SU-DHL-6 (cell line): Measurements from ENCODE around the gene GGA1.
A peak's percentile ranks its signal among the peaks of the same experiment; 100 is the strongest.

Experiments used
- H2AFZ ChIP-seq: fragments of 200-600 bp; sonication (generic); 2 replicates; pipeline ENCODE4 v1.6.1; 2014; ENCODE audit warnings: low read depth, mild to moderate bottlenecking, moderate library complexity, mixed read lengths, antibody characterized with exemption, low read length; ENCODE audit not compliant: severe bottlenecking
- H3F3A ChIP-seq: fragments of 200-600 bp; shearing (Covaris generic); 2 replicates; pipeline ENCODE4 v1.6.0; 2016; ENCODE audit warnings: antibody characterized with exemption, mild to moderate bottlenecking; ENCODE audit not compliant: insufficient read depth
- H3K27ac ChIP-seq: fragments of 200-600 bp; sonication (generic); 2 replicates; pipeline ENCODE4 v1.5.1; 2016; ENCODE audit warnings: low read depth, mild to moderate bottlenecking, low read length, moderate library complexity, mixed read lengths
- H3K27me3 ChIP-seq: fragments of 200-600 bp; sonication (generic), shearing (Covaris generic); 2 replicates; pipeline ENCODE4 v1.6.0; 2014; ENCODE audit warnings: mild to moderate bottlenecking, low read length
- H3K36me3 ChIP-seq: fragments of 200-600 bp; sonication (generic); 2 replicates; pipeline ENCODE4 v1.6.1; 2014; ENCODE audit warnings: mild to moderate bottlenecking, low read length, mixed read lengths
- H3K4me2 ChIP-seq: fragments of 300-600, 200-600 bp; shearing (Covaris generic), sonication (generic); 2 replicates; pipeline ENCODE4 v1.6.0; 2014; ENCODE audit warnings: low read length, low read depth, mild to moderate bottlenecking; ENCODE audit not compliant: poor library complexity, severe bottlenecking
- H3K4me3 ChIP-seq: fragments of 200-600 bp; sonication (generic); 2 replicates; pipeline ENCODE4 v1.5.1; 2014; ENCODE audit warnings: antibody characterized with exemption, low read length, mild to moderate bottlenecking, mixed read lengths; ENCODE audit not compliant: insufficient read depth, poor library complexity, severe bottlenecking
- H3K79me2 ChIP-seq: fragments of 200-600 bp; sonication (generic); 2 replicates; pipeline ENCODE4 v1.6.1; 2014; ENCODE audit warnings: mild to moderate bottlenecking, low read length, moderate library complexity; ENCODE audit not compliant: insufficient read depth
- H3K9ac ChIP-seq: fragments of 200-600 bp; sonication (generic); 2 replicates; pipeline ENCODE4 v1.7.0; 2014; ENCODE audit warnings: mild to moderate bottlenecking, low read length
- H3K9me2 ChIP-seq: fragments of 200-600 bp; sonication (generic); replicated peaks from 2 replicates; pipeline ENCODE4 v1.6.1; 2014; ENCODE audit warnings: low read length; ENCODE audit not compliant: insufficient read depth
- H3K9me3 ChIP-seq: fragments of 200-600 bp; sonication (generic); 2 replicates; pipeline ENCODE4 v1.6.1; 2014; ENCODE audit warnings: low read length, mixed read lengths; ENCODE audit not compliant: insufficient read depth
- H4K20me1 ChIP-seq: fragments of 200-600 bp; sonication (generic); 2 replicates; pipeline ENCODE4 v1.6.1; 2014; ENCODE audit warnings: low read depth, mild to moderate bottlenecking, antibody characterized with exemption, low read length, moderate library complexity, mixed read lengths
- CTCF ChIP-seq: fragments of 200-600 bp; sonication (generic); IDR thresholded peaks from one replicate; pipeline ENCODE4 v1.5.1; 2017; ENCODE audit warnings: antibody characterized with exemption, mild to moderate bottlenecking, low read length, moderate library complexity; ENCODE audit not compliant: insufficient read depth, poor library complexity, severe bottlenecking
- EZH2phosphoT487 ChIP-seq: fragments of 200-600 bp; sonication (generic), shearing (Covaris generic); conservative IDR thresholded peaks from 2 replicates; pipeline ENCODE4 v1.6.1; 2018; ENCODE audit warnings: mild to moderate bottlenecking, antibody characterized with exemption, low read length, moderate library complexity, mixed read lengths

The GGA1 gene

GRCh38 chr22:37640591-37641560 is 32.2 kb downstream of the GGA1 start:
- peaks cover 19% of the 10 kb centered on the region; the same call in 1 of the 2 replicates for H3F3A ChIP-seq
- peak overlapping the region; percentile 86 for H3K4me3 ChIP-seq
- peak overlapping the region; percentile 86 for H3K4me2 ChIP-seq
- no peaks in the 10 kb centered on the region for H3K9me2 ChIP-seq
- no peak overlapping the region for H2AFZ ChIP-seq
- no peaks in the 10 kb centered on the region for H4K20me1 ChIP-seq
- no peaks in the 10 kb centered on the region for H3K9me3 ChIP-seq
- H3K36me3 ChIP-seq, result no peaks in the 10 kb centered on the region
- peak overlapping the region; percentile 94 for H3K9ac ChIP-seq
- H3K79me2 ChIP-seq, result peaks cover 12% of the 10 kb centered on the region
- TF ChIP-seq EZH2phosphoT487, result no peak
- TF ChIP-seq CTCF, result no peak
- peak overlapping the region; percentile 81 for H3K27ac ChIP-seq
- no peaks in the 10 kb centered on the region for H3K27me3 ChIP-seq

- H3K9me3 ChIP-seq, result no peaks in the 10 kb centered on the region
- H3F3A ChIP-seq, result peaks cover 19% of the 10 kb centered on the region; the same call in 1 of the 2 replicates
- no peak overlapping the region for H3K4me3 ChIP-seq
- H3K79me2 ChIP-seq, result peaks cover 12% of the 10 kb centered on the region
- no peak overlapping the region; the same call in 1 of the 2 replicates for H3K9ac ChIP-seq
- H3K9me2 ChIP-seq, result no peaks in the 10 kb centered on the region
- H2AFZ ChIP-seq, result no peak overlapping the region
- H4K20me1 ChIP-seq, result no peaks in the 10 kb centered on the region
- H3K36me3 ChIP-seq, result no peaks in the 10 kb centered on the region
- TF ChIP-seq EZH2phosphoT487, result no peak
- no peak for TF ChIP-seq CTCF
- H3K4me2 ChIP-seq, result peak overlapping the region; percentile 86
- 0 out of 2 replicates have a peak overlapping the region, but pooled peaks have one; percentile 1 for H3K27ac ChIP-seq
- no peaks in the 10 kb centered on the region for H3K27me3 ChIP-seq
Observed at GRCh38 chr22:37641561-37641949, 32.9 kb downstream of the GGA1 start.

GRCh38 chr22:37643225-37643847 is 34.7 kb downstream of the GGA1 start:
- Histone ChIP-seq H4K20me1 (no peaks in the 10 kb centered on the region), H2AFZ (no peak overlapping the region), H3K36me3 (no peaks in the 10 kb centered on the region), H3K4me2 (no peak overlapping the region), H3K27ac (no peak overlapping the region), H3K9me2 (no peaks in the 10 kb centered on the region), H3F3A (peaks cover 19% of the 10 kb centered on the region; the same call in 1 of the 2 replicates), H3K9ac (no peak overlapping the region), H3K27me3 (no peaks in the 10 kb centered on the region), H3K9me3 (no peaks in the 10 kb centered on the region), H3K4me3 (no peak overlapping the region), H3K79me2 (peaks cover 12% of the 10 kb centered on the region)
- TF ChIP-seq EZH2phosphoT487, result no peak
- peak; percentile 81 for TF ChIP-seq CTCF
